Activated CD4-positive, alpha-beta T cell treated with anti-CD3 and anti-CD28 coated beads, Interleukin-2, amount 50 U/mL, for 4 hours (primary cell): ENCODE data around the gene TMC8.
"Not testable (repeated sequence)": the region's sequence is repeated elsewhere in the genome, so short reads cannot be mapped to it uniquely, and the experiment has no call there.

Experiments
- DNase-seq, 2 experiments: peaks; one replicate each; pipeline ENCODE4 v3.0.0-alpha.2; 2020

TMC8 gene

DNA sequence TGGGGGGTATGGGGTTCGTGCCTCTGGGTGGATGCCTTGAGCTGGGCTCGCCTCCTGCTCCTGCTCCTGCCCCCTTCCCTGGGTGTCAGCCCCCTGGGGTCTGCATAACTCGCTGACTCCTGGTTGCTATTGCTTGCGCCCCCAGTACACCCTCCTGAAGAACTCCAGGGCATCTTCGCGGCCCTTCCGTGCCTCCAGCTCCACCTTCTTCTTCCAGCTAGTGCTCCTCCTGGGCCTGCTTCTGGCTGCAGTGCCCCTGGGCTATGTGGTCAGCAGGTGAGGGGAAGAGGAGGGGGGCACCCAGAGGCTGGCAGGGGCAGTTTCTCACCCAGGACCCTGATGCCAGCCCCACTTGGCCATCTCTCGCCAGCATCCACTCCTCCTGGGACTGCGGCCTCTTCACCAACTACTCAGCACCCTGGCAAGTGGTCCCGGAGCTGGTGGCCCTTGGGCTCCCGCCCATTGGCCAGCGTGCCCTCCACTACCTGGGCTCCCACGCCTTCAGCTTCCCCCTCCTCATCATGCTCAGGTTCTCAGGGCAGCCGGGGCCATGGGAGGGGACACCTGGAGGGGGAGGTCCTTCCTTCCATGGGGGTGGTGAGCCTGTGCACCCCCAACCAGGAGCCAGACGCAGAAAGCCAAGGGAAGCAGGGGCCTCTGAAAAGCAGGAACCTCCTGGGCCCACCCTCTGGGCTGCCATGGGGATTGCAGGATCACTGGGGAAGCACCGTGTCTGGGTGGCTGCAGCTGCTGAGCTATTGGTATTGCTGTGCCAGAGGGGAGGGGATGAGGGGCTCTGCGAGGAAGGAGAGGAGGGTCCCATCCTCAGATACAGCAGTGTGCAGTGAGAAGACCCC lies 7.9 kb downstream of the TMC8 start:
- no peak for DNase-seq

- not testable (repeated sequence) for DNase-seq
Observed at GRCh38 chr17:78139861-78140168, 9.2 kb downstream of the TMC8 start.

GRCh38 chr17:78140169-78141051 lies 9.8 kb downstream of the TMC8 start:
- DNase-seq, result peak; percentile 89 to 90

GRCh38 chr17:78141437-78142118 lies 11.0 kb downstream of the TMC8 start:
- DNase-seq, result no peak

GRCh38 chr17:78142119-78142861 lies 11.7 kb downstream of the TMC8 start:
- no peak for DNase-seq

DNA sequence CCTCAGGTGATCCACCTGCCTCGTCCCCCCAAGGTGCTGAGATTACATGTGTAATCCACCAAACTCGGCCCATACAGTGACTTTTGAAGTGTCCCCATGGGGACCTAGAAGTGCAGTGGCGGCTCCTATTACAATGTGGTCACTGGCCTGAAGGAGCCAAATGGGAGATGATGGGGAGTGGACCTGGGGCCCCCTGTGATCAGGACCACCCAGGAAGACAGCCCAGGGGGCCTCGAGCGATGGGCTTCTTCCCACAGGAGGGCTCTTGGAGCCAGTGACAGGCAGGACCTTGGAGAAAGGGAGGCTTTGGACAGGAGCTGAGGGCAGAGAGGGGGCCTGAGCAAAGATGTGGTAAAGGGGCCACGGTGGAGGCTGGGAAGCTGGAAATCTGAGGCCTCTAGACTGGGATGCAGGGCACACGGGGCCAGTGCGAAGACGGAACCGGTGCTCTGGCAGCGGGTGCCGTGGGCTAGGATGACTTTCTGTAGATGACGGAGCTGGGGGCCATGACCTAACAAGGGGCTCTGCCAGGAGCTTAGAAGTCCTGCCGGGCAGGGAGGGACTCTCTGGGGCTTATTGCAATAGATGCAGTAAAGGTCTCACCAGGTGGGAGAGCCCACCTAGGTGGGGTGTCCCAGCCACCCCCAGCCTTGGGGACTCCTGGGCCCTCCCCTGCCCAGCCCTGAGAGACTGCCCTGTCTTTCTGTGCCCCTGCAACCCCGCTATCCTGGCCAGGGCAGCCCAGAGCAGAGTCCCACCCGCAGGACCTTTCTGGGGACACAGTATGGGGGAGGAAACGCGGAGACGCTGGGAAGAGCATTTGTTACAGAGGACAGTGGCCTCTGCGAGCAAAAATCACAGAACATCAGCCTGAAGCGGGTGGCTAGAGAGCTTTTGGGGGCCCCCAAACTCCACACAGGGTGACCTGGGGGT lies 12.9 kb downstream of the TMC8 start:
- DNase-seq, result no peak

- no peak for DNase-seq
Observed at GRCh38 chr17:78144147-78144719, 13.7 kb downstream of the TMC8 start.

DNA sequence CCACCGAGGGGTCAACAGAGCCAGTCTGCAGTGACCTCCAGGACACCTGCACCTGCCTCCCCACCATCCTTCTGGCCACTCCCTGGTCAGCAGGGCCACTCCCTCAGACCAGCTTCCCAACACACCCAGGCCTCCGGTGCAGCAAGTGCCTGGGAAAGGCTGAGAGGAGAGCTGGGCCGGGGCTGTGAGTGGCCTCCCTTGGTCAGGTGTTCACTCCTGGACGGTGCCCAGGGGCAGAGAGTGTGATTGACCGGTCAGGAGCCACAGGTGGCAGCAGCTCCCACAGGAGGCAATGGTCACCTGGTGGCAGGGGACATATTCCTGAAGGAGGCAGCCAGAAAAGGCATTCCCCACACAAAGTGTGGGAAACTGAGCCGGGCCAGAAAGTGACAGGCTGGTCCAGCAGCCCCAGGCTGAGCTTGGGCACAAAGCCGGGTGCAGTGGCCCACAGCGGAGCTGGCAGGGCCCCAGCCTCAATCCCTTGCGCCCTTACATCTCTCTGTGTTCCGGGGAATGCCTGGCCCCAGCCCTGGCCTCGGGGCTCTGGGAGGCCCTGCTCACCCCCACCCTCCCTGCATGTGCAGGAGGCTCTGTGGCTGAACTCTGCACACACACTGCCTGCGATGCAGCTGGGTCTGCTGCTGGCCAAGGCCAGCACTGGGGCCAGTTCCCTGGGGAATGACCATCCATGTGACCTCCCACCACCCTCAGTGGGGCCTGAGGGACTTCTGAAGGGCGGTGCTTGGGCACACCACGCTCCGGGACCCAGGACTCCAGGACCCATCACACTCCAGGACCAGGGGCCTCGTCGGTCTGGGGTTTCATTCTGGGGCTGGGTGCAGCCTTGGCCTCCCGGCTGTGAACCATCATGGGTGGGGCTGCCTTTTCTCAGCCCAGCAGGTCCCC lies 14.4 kb downstream of the TMC8 start:
- no peak for DNase-seq

- DNase-seq, result no peak
Observed at GRCh38 chr17:78146471-78146869, 15.9 kb downstream of the TMC8 start.

DNA sequence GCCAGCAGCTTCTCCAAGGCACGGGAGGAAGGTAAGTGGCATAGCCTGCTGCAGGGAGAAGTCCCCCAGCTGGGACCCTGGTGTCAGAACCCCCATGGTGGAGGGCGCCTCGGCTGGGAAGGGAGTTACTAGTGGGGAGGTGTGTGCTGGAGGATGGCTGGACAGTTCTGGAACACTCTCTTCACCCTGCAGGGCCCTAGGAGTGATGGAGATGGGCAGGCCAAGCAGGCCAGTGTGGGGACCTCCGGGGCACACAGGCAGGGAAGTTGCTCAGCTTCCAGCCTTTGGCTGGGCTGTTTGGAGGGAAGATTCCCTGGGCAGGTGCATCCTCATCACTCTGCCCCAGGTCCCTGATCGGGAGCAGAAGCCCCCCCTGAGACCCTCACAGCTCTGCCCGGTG lies 16.3 kb downstream of the TMC8 start:
- no peak for DNase-seq

- DNase-seq, result no peak
Observed at GRCh38 chr17:78147315-78147998, 16.9 kb downstream of the TMC8 start.

GRCh38 chr17:78148286-78149016 lies 17.9 kb downstream of the TMC8 start:
- DNase-seq, result no peak

GRCh38 chr17:78151514-78152008 lies 21.0 kb downstream of the TMC8 start:
- no peak for DNase-seq

- no peak for DNase-seq
Observed at GRCh38 chr17:78154903-78155811, 24.6 kb downstream of the TMC8 start.

DNA sequence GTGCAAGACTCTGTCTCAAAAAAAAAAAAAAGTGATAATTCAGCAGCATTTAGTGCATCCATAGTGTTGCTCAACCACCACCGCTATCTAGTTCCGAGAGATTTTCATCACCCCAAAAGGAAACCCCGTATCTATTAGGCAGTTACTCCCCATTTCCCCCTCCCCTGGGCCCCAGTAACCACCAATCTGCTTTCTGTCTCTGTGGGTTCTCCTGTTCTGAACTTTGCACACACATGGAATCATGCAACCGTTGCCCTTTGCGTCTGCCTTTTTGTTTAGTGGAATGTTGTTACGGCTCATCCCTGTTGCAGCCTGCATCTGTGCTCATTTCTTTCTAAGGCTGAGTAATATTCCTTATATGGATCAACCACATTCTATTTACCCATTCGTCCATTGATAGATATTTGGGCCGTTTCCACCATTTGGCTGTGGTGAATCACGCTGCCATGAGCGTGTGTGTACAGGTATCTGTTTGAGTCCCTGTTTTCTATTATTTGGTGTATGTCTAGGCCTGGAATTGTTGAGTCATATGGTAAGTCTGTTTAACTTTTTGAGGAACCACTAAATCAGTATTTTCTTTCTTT lies 29.1 kb downstream of the TMC8 start:
- DNase-seq, result no peak

DNA sequence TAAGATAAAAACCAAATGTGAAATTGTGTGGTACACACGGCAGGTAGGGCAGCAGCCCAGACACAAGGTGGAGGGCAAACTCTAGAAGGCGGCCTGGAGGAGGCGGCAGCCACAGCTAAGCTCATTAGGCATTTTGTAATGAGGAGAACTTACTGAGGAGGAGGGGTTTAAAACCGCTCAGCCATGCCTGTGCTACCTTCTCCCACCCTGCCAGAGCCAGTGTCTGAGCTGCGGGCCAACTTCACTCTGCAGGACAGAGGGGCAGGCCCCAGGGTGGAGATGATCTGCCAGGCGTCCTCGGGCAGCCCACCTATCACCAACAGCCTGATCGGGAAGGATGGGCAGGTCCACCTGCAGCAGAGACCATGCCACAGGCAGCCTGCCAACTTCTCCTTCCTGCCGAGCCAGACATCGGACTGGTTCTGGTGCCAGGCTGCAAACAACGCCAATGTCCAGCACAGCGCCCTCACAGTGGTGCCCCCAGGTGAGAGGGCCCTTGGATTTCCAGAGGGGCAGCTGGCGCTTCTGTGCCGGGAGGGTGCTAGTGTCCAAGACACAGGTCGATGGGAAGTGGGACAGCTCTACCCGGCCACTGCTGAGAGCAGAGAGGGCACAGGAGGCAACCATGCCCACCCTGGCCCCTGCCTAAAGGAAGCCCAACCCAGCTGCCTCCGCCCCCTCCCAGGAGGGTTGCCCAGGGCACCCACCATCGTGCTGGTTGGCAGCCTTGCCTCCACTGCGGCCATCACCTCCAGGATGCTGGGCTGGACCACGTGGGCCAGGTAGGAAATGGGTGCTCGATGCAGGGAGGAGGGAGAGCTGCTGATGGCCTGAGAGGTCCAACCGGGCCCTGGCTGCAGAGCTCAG lies 33.5 kb downstream of the TMC8 start:
- DNase-seq, result no peak
